Tongue (tissue), 2 donors: Measurements from ENCODE around the gene YBX2. TPM values are rescaled to one million over a fixed set of nuclear protein-coding genes. Genes with fewer than 3 reads are reported as not detected.

Source experiments
- DNase-seq: peaks from one replicate; pipeline ENCODE4 v3.0.0-alpha.2; 2015
- total RNA-seq: library from RNA; depleted of rRNA; stranded (reverse); fragments of >200 nt; gene quantifications from one replicate; pipeline ENCODE4 v1.2.3, GENCODE V29; 2014

The YBX2 gene
- total RNA-seq, 1 donor from 2014 or later, result 0.51 TPM

GRCh38 chr17:7296189-7296861 is 1.9 kb upstream of the YBX2 start:
- DNase-seq, result peak; percentile 90

GRCh38 chr17:7295230-7296180 is 1.1 kb upstream of the YBX2 start:
- DNase-seq, result no peak

- no peak for DNase-seq
These were observed 424 bp downstream of the YBX2 start for GRCh38 chr17:7293816-7294613.

- no peak for DNase-seq
These were observed 1.3 kb downstream of the YBX2 start for GRCh38 chr17:7293159-7293558.

- DNase-seq, result peak; percentile 27
These were observed 1.7 kb downstream of the YBX2 start for GRCh38 chr17:7292729-7293128.

- DNase-seq, result no peak
These were observed 2.2 kb downstream of the YBX2 start for GRCh38 chr17:7292194-7292593.

- DNase-seq, result no peak
These were observed 3.8 kb downstream of the YBX2 start for GRCh38 chr17:7290685-7291084.

- DNase-seq, result no peak
These were observed 4.3 kb downstream of the YBX2 start for GRCh38 chr17:7290166-7290565.

GRCh38 chr17:7289256-7290032 is 5.0 kb downstream of the YBX2 start:
- DNase-seq, result no peak

GRCh38 chr17:7285679-7286078 is 8.8 kb downstream of the YBX2 start:
- no peak for DNase-seq

- DNase-seq, result no peak
These were observed 9.5 kb downstream of the YBX2 start for GRCh38 chr17:7284911-7285310.

GRCh38 chr17:7283471-7284216 is 10.8 kb downstream of the YBX2 start:
- DNase-seq, result no peak

- DNase-seq, result no peak
These were observed 11.6 kb downstream of the YBX2 start for GRCh38 chr17:7282752-7283321.

GRCh38 chr17:7281953-7282751 is 12.3 kb downstream of the YBX2 start:
- DNase-seq, result peak; percentile 65

GRCh38 chr17:7281074-7281952 is 13.1 kb downstream of the YBX2 start, which contains the start of gene SLC2A4:
Gene SLC2A4, plus strand, starts transcription at chr17:7281718. Its CDS starts 217 bp downstream, at chr17:7281935.
- DNase-seq, result peak; percentile 97

GRCh38 chr17:7280519-7281073 is 13.8 kb downstream of the YBX2 start:
- DNase-seq, result peak; percentile 90

GRCh38 chr17:7279448-7279847 is 15.0 kb downstream of the YBX2 start:
- DNase-seq, result no peak

GRCh38 chr17:7266784-7267183 is 27.7 kb downstream of the YBX2 start:
- DNase-seq, result no peak

GRCh38 chr17:7263801-7264078 is 30.7 kb downstream of the YBX2 start:
- DNase-seq, result no peak
